SK-N-SH treated with all-trans-retinoic acid at 6 μM for 48 hours (cell line): ENCODE measurements around the gene DPM2.

Experiments used
- ATAC-seq: fragments of 200-7000 bp; cut with Tn5 transposase; 3 replicates; pipeline ENCODE4 v1.9.1; 2020; ENCODE audit warnings: mild to moderate bottlenecking, moderate library complexity
- ARNTL ChIP-seq: fragments of 450-650 bp; formaldehyde crosslinking; IDR thresholded peaks from 2 replicates; pipeline ENCODE4 v1.5.0; 2020; ENCODE audit warnings: low read depth, mild to moderate bottlenecking, moderate library complexity, borderline replicate concordance
- BACH2 ChIP-seq: fragments of 250-450 bp; sonication (Bioruptor Pico); IDR thresholded peaks from 2 replicates; pipeline ENCODE4 v1.9.0; 2021; ENCODE audit warnings: mild to moderate bottlenecking, borderline replicate concordance
- CREB5 ChIP-seq: fragments of 250-450 bp; sonication (Bioruptor Pico); IDR thresholded peaks from 2 replicates; pipeline ENCODE4 v1.5.1; 2020; ENCODE audit warnings: low read depth, mild to moderate bottlenecking, moderate library complexity
- CSDC2 ChIP-seq: fragments of 250-450 bp; sonication (Bioruptor Pico); IDR thresholded peaks from 2 replicates; pipeline ENCODE4 v1.5.0; 2020; ENCODE audit warnings: mild to moderate bottlenecking, moderate library complexity
- ESRRG ChIP-seq: fragments of 250-450 bp; sonication (Bioruptor Pico); IDR thresholded peaks from 2 replicates; pipeline ENCODE4 v1.6.1; 2021; ENCODE audit warnings: mild to moderate bottlenecking
- GLIS3 ChIP-seq: fragments of 250-450 bp; sonication (Bioruptor Pico); IDR thresholded peaks from 2 replicates; pipeline ENCODE4 v1.5.0; 2020; ENCODE audit warnings: mild to moderate bottlenecking, moderate library complexity
- ISL1 ChIP-seq: fragments of 250-450 bp; sonication (Bioruptor Pico); IDR thresholded peaks from 2 replicates; pipeline ENCODE4 v2.1.2; 2022; ENCODE audit warnings: mild to moderate bottlenecking, moderate library complexity
- OSR1 ChIP-seq: fragments of 250-450 bp; sonication (Bioruptor Pico); IDR thresholded peaks from 2 replicates; pipeline ENCODE4 v1.8.0; 2022; ENCODE audit warnings: moderate library complexity, mild to moderate bottlenecking, inconsistent platforms
- RARB ChIP-seq: fragments of 250-450 bp; sonication (Bioruptor Pico); IDR thresholded peaks from 2 replicates; pipeline ENCODE4 v1.8.0; 2021; ENCODE audit warnings: mild to moderate bottlenecking, moderate library complexity
- SNAI2 ChIP-seq: fragments of 250-450 bp; sonication (Bioruptor Pico); IDR thresholded peaks from 2 replicates; pipeline ENCODE4 v1.5.0; 2020; ENCODE audit warnings: mild to moderate bottlenecking, moderate library complexity
- TCF4 ChIP-seq: fragments of 250-450 bp; sonication (Bioruptor Pico); IDR thresholded peaks from 2 replicates; pipeline ENCODE4 v1.8.0; 2021; ENCODE audit warnings: mild to moderate bottlenecking, moderate library complexity, borderline replicate concordance
- TOX ChIP-seq: fragments of 250-450 bp; sonication (Bioruptor Pico); IDR thresholded peaks from 2 replicates; pipeline ENCODE4 v1.8.0; 2021; ENCODE audit warnings: mild to moderate bottlenecking, moderate library complexity, borderline replicate concordance
- TSHZ2 ChIP-seq: fragments of 250-450 bp; sonication (Bioruptor Pico); IDR thresholded peaks from 2 replicates; pipeline ENCODE4 v1.5.0; 2020; ENCODE audit warnings: mild to moderate bottlenecking, moderate library complexity
- ZC3H10 ChIP-seq: fragments of 250-450 bp; sonication (Bioruptor Pico); IDR thresholded peaks from 2 replicates; pipeline ENCODE4 v1.5.1; 2021; ENCODE audit warnings: mild to moderate bottlenecking, moderate library complexity
- ZFP3 ChIP-seq: fragments of 250-450 bp; sonication (Bioruptor Pico); IDR thresholded peaks from 2 replicates; pipeline ENCODE4 v1.5.0; 2020; ENCODE audit warnings: mild to moderate bottlenecking, moderate library complexity
- ZFP30 ChIP-seq: fragments of 450-650 bp; formaldehyde crosslinking; IDR thresholded peaks from 2 replicates; pipeline ENCODE4 v1.5.0; 2022; ENCODE audit warnings: mild to moderate bottlenecking, moderate library complexity
- ZNF565 ChIP-seq: fragments of 450-650 bp; formaldehyde crosslinking; conservative IDR thresholded peaks from 2 replicates; pipeline ENCODE4 v1.5.0; 2020; ENCODE audit warnings: low read depth, mild to moderate bottlenecking, moderate library complexity
- ZNF70 ChIP-seq: fragments of 450-650 bp; formaldehyde crosslinking; IDR thresholded peaks from 2 replicates; pipeline ENCODE4 v1.5.0; 2020; ENCODE audit warnings: mild to moderate bottlenecking, moderate library complexity
- ZNF8 ChIP-seq: fragments of 450-650 bp; formaldehyde crosslinking; IDR thresholded peaks from 2 replicates; pipeline ENCODE4 v1.5.0; 2020; ENCODE audit warnings: mild to moderate bottlenecking, moderate library complexity
- TF ChIP-seq, protein P1 (sequence below): fragments of 250-450 bp; sonication (Bioruptor Pico); IDR thresholded peaks from 2 replicates; pipeline ENCODE4 v1.5.1; 2021; ENCODE audit warnings: mild to moderate bottlenecking, moderate library complexity
- TF ChIP-seq, protein P2 (sequence below): fragments of 250-450 bp; sonication (Bioruptor Pico); IDR thresholded peaks from 2 replicates; pipeline ENCODE4 v1.8.0; 2021; ENCODE audit warnings: low read depth, mild to moderate bottlenecking, moderate library complexity, borderline replicate concordance

DPM2 gene

GRCh38 chr9:127890053-127890452, 47.6 kb downstream of the DPM2 start:
- ATAC-seq = no peak
- TF ChIP-seq TSHZ2 (no peak), CREB5 (CRISPR knock-in tag) (no peak), ESRRG (CRISPR knock-in tag) (no peak), BACH2 (CRISPR knock-in tag) (no peak), ZFP30 (no peak), ISL1 (CRISPR knock-in tag) (no peak), TOX (no peak), ARNTL (no peak)

- TF ChIP-seq, protein P1, sequence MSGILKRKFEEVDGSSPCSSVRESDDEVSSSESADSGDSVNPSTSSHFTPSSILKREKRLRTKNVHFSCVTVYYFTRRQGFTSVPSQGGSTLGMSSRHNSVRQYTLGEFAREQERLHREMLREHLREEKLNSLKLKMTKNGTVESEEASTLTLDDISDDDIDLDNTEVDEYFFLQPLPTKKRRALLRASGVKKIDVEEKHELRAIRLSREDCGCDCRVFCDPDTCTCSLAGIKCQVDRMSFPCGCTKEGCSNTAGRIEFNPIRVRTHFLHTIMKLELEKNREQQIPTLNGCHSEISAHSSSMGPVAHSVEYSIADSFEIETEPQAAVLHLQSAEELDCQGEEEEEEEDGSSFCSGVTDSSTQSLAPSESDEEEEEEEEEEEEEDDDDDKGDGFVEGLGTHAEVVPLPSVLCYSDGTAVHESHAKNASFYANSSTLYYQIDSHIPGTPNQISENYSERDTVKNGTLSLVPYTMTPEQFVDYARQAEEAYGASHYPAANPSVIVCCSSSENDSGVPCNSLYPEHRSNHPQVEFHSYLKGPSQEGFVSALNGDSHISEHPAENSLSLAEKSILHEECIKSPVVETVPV = no peak
- TF ChIP-seq TSHZ2 = no peak
- no peak for TF ChIP-seq ZFP3 (CRISPR knock-in tag)
- no peak for TF ChIP-seq ZC3H10 (CRISPR knock-in tag)
- no peak for TF ChIP-seq ARNTL
- no peak for TF ChIP-seq OSR1 (CRISPR knock-in tag)
- no peak for TF ChIP-seq ZNF70
- no peak for TF ChIP-seq ZNF565 (CRISPR knock-in tag)
- TF ChIP-seq ESRRG (CRISPR knock-in tag) = no peak
- TF ChIP-seq ZFP30 = no peak
- TF ChIP-seq, protein P2, sequence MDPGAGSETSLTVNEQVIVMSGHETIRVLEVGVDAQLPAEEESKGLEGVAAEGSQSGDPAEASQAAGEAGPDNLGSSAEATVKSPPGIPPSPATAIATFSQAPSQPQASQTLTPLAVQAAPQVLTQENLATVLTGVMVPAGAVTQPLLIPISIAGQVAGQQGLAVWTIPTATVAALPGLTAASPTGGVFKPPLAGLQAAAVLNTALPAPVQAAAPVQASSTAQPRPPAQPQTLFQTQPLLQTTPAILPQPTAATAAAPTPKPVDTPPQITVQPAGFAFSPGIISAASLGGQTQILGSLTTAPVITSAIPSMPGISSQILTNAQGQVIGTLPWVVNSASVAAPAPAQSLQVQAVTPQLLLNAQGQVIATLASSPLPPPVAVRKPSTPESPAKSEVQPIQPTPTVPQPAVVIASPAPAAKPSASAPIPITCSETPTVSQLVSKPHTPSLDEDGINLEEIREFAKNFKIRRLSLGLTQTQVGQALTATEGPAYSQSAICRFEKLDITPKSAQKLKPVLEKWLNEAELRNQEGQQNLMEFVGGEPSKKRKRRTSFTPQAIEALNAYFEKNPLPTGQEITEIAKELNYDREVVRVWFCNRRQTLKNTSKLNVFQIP = no peak
- no peak for TF ChIP-seq TOX
- no peak for TF ChIP-seq CSDC2 (CRISPR knock-in tag)
- TF ChIP-seq TCF4 = no peak
- no peak for TF ChIP-seq BACH2 (CRISPR knock-in tag)
- peak; percentile 34; the same call in 2 of the 3 replicates for ATAC-seq
Measured at GRCh38 chr9:127887792-127888191, 49.9 kb downstream of the DPM2 start.

GRCh38 chr9:127886401-127886972, 51.2 kb downstream of the DPM2 start:
- 0 out of 3 replicates have a peak, but pooled peaks have one; percentile 18 for ATAC-seq
- TF ChIP-seq ZNF8 = no peak
- no peak for TF ChIP-seq OSR1 (CRISPR knock-in tag)
- no peak for TF ChIP-seq ZFP3 (CRISPR knock-in tag)
- no peak for TF ChIP-seq RARB
- TF ChIP-seq SNAI2 (CRISPR knock-in tag) = no peak
- TF ChIP-seq ZC3H10 (CRISPR knock-in tag) = no peak
- TF ChIP-seq ISL1 (CRISPR knock-in tag) = no peak
- TF ChIP-seq, protein P1 = no peak
- no peak for TF ChIP-seq ESRRG (CRISPR knock-in tag)
- no peak for TF ChIP-seq GLIS3 (CRISPR knock-in tag)
- TF ChIP-seq CSDC2 (CRISPR knock-in tag) = no peak
- no peak for TF ChIP-seq ZFP30
- TF ChIP-seq BACH2 (CRISPR knock-in tag) = no peak
- TF ChIP-seq TSHZ2 = no peak
- TF ChIP-seq, protein P2 = no peak
